ENCODE results near the gene MRPL2.

The MRPL2 gene

GRCh38 chr6:43097098-43097489 lies 37.9 kb upstream of the MRPL2 start:
- H3K4me3 ChIP-seq (ENCODE audit: low read depth, low read length), result no peak overlapping the region
- TF ChIP-seq CTCF (IDR thresholded peaks at IDR 0.05; ENCODE audit: control insufficient read depth, extremely low read depth, insufficient read depth), result no peak
- DNase-seq (ENCODE audit: low read depth), result no peak

GRCh38 chr6:43096451-43097097 lies 37.3 kb upstream of the MRPL2 start:
- peak; percentile 46 for DNase-seq (ENCODE audit: low read depth)
- TF ChIP-seq CTCF (IDR thresholded peaks at IDR 0.05; ENCODE audit: control insufficient read depth, extremely low read depth, insufficient read depth), result no peak

GRCh38 chr6:43095939-43096338 lies 36.7 kb upstream of the MRPL2 start:
- H3K4me3 ChIP-seq (ENCODE audit: low read depth, low read length), result no peak overlapping the region
- no peak for DNase-seq (ENCODE audit: low read depth)
- TF ChIP-seq CTCF (IDR thresholded peaks at IDR 0.05; ENCODE audit: control insufficient read depth, extremely low read depth, insufficient read depth), result no peak

More at GRCh38 chr6:43096451-43097097, 37.3 kb upstream of the MRPL2 start:
- no peak overlapping the region for H3K4me3 ChIP-seq (ENCODE audit: low read depth, low read length)

- TF ChIP-seq CTCF (IDR thresholded peaks at IDR 0.05; ENCODE audit: control insufficient read depth, extremely low read depth, insufficient read depth), result no peak
- DNase-seq (ENCODE audit: low read depth), result no peak
- no peak overlapping the region for H3K4me3 ChIP-seq (ENCODE audit: low read depth, low read length)
Measured at GRCh38 chr6:43093436-43094289, 34.4 kb upstream of the MRPL2 start.

- no peak overlapping the region for H3K4me3 ChIP-seq (ENCODE audit: low read depth, low read length)
- TF ChIP-seq CTCF (IDR thresholded peaks at IDR 0.05; ENCODE audit: control insufficient read depth, extremely low read depth, insufficient read depth), result no peak
- DNase-seq (ENCODE audit: low read depth), result no peak
Measured at GRCh38 chr6:43092635-43093034, 33.4 kb upstream of the MRPL2 start.

GRCh38 chr6:43091436-43091991 lies 32.3 kb upstream of the MRPL2 start:
- DNase-seq (ENCODE audit: low read depth), result no peak
- no peak overlapping the region for H3K4me3 ChIP-seq (ENCODE audit: low read depth, low read length)

More at GRCh38 chr6:43091436-43091991, 32.3 kb upstream of the MRPL2 start:
- TF ChIP-seq CTCF (IDR thresholded peaks at IDR 0.05; ENCODE audit: control insufficient read depth, extremely low read depth, insufficient read depth), result no peak
